Vagina (tissue), 2 donors: Measurements from ENCODE around the gene GDPD2.

ENCODE experiments used
- POLR2A ChIP-seq, 2 donors: fragments of 450-650 bp; IDR thresholded peaks; one replicate each; pipeline ENCODE4 v1.6.1; 2017; ENCODE audit warnings: antibody characterized with exemption in 2 of 2, mild to moderate bottlenecking in 2 of 2, moderate library complexity in 2 of 2
- POLR2AphosphoS5 ChIP-seq, 2 donors: sonication (generic); formaldehyde crosslinking; IDR thresholded peaks; one replicate each; pipeline ENCODE4 v1.9.0; 2017; ENCODE audit warnings: antibody characterized with exemption in 2 of 2, mild to moderate bottlenecking in 2 of 2, low read depth in 1 of 2; ENCODE audit not compliant: insufficient read depth in 1 of 2
- TF ChIP-seq, protein P1 (sequence below), 3 experiments: fragments of 450-650 bp in 2 of 3; fragments of 200-600 bp in 1 of 3; sonication (generic) in 1 of 3; IDR thresholded peaks; one replicate each; pipeline ENCODE4 v1.5.1; 2017 to 2019; ENCODE audit warnings: antibody characterized with exemption in 3 of 3, mild to moderate bottlenecking in 2 of 3, moderate library complexity in 2 of 3

DNA sequence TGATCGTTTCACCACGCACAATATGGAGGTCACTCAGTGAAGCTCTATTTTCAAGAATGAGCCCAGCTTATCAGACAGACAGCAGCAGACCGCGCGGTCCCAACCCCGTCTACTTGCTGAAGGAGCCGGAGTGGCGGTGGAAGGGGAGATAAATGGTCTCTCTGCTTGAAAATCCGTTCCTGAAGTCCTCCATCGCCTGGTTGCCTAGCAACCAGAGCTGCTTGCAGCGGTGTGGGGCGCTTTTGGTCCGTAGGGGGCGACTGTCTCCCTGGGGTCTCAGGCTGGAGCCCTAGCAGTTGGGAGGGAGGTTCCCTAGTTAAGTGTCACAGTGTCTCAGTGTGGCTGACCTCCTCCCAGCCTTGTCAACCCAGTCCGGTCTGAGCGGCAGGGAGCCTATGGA, 13.2 kb downstream of the GDPD2 start:
- TF ChIP-seq, protein P1, sequence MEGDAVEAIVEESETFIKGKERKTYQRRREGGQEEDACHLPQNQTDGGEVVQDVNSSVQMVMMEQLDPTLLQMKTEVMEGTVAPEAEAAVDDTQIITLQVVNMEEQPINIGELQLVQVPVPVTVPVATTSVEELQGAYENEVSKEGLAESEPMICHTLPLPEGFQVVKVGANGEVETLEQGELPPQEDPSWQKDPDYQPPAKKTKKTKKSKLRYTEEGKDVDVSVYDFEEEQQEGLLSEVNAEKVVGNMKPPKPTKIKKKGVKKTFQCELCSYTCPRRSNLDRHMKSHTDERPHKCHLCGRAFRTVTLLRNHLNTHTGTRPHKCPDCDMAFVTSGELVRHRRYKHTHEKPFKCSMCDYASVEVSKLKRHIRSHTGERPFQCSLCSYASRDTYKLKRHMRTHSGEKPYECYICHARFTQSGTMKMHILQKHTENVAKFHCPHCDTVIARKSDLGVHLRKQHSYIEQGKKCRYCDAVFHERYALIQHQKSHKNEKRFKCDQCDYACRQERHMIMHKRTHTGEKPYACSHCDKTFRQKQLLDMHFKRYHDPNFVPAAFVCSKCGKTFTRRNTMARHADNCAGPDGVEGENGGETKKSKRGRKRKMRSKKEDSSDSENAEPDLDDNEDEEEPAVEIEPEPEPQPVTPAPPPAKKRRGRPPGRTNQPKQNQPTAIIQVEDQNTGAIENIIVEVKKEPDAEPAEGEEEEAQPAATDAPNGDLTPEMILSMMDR (IDR thresholded peaks at IDR 0.05), result no peak
- TF ChIP-seq POLR2A (IDR thresholded peaks at IDR 0.05) (no peak), POLR2AphosphoS5 (IDR thresholded peaks at IDR 0.05; ENCODE audit: insufficient read depth in 1 of 2, low read depth in 1 of 2) (no peak)
